Activated CD8-positive, alpha-beta T cell treated with anti-CD3 and anti-CD28 coated beads for 36 hours (primary cell): ENCODE results near the gene INSIG1. TPM values are rescaled to one million over a fixed set of nuclear protein-coding genes. Genes with fewer than 3 reads are reported as not detected.

Experiments
- ATAC-seq: fragments of 200-7000 bp; cut with Tn5 transposase; one replicate; pipeline ENCODE4 v1.10.0; 2021; ENCODE audit warnings: mild to moderate bottlenecking, moderate library complexity
- CTCF ChIA-PET: fragments of 350-600 bp; sonication (Branson Sonifier 250); formaldehyde crosslinking; loops from one replicate; lab custom pipeline; 2021; ENCODE audit warnings: antibody characterized with exemption; lab: Charles Lee
- POLR2A ChIA-PET: fragments of 350-600 bp; sonication (Branson Sonifier 250); formaldehyde crosslinking; loops from one replicate; lab custom pipeline; 2021; ENCODE audit warnings: antibody characterized with exemption; lab: Charles Lee
- DNase-seq: peaks from one replicate; pipeline ENCODE4 v3.0.0-alpha.2; 2020
- H3K27ac Mint-ChIP-seq: one replicate; pipeline ENCODE4 v1.8.0; 2021; ENCODE audit warnings: mild to moderate bottlenecking, mixed read lengths
- H3K27me3 Mint-ChIP-seq: one replicate; pipeline ENCODE4 v1.8.0; 2021; ENCODE audit warnings: mixed read lengths
- H3K36me3 Mint-ChIP-seq: one replicate; pipeline ENCODE4 v1.8.0; 2021; ENCODE audit warnings: low read depth, mixed read lengths
- H3K4me1 Mint-ChIP-seq: one replicate; pipeline ENCODE4 v1.8.0; 2021; ENCODE audit warnings: low read depth, mixed read lengths
- H3K4me3 Mint-ChIP-seq: one replicate; pipeline ENCODE4 v1.8.0; 2021; ENCODE audit warnings: mild to moderate bottlenecking, moderate library complexity, mixed read lengths
- H3K9me3 Mint-ChIP-seq: one replicate; pipeline ENCODE4 v1.8.0; 2021; ENCODE audit warnings: mixed read lengths
- CTCF ChIP-seq: fragments of 200-600 bp; IDR thresholded peaks from one replicate; pipeline ENCODE4 v1.8.0; 2022; ENCODE audit warnings: antibody characterized with exemption, mild to moderate bottlenecking
- intact Hi-C: fragments of 100-400 bp; cut with micrococcal nuclease; formaldehyde crosslinking; loops from one replicate; pipeline ENCODE4 v1.10.0; 2022
- total RNA-seq, 2 experiments: library from RNA; stranded (reverse); gene quantifications; one replicate each; pipeline ENCODE4 v1.2.3, GENCODE V29; 2021

INSIG1 gene
- total RNA-seq, 2 experiments from 2014 or later, result 92.2 to 98.0 TPM

GRCh38 chr7:155331396-155331795, 33.7 kb downstream of the INSIG1 start:
- no peak for ATAC-seq
- H3K36me3 Mint-ChIP-seq, result no peaks in the 10 kb centered on the region
- H3K27ac Mint-ChIP-seq, result no peak overlapping the region

GRCh38 chr7:155333346-155334234, 35.9 kb downstream of the INSIG1 start:
- peaks cover 5% of the 10 kb centered on the region for H3K27me3 Mint-ChIP-seq
- ChIA-PET POLR2A (no interaction called here), CTCF (interaction anchor here (1.0 to 1.6 kb wide), 2 partner anchors 11 to 35 kb away, joined by 3 to 5 read pairs; no protein-coding TSS in a partner anchor)
- intact Hi-C loops, result no loop called here
- H3K9me3 Mint-ChIP-seq, result no peaks in the 10 kb centered on the region
- H3K4me3 Mint-ChIP-seq, result no peak overlapping the region
- no peak overlapping the region for H3K27ac Mint-ChIP-seq
- DNase-seq (no peak), ATAC-seq (no peak)
- peaks cover 5% of the 10 kb centered on the region for H3K4me1 Mint-ChIP-seq
- H3K36me3 Mint-ChIP-seq, result no peaks in the 10 kb centered on the region
- no peak for TF ChIP-seq CTCF

More at GRCh38 chr7:155331396-155331795, 33.7 kb downstream of the INSIG1 start:
- ChIA-PET POLR2A (no interaction called here), CTCF (no interaction called here)
- no peaks in the 10 kb centered on the region for H3K27me3 Mint-ChIP-seq
- no peaks in the 10 kb centered on the region for H3K9me3 Mint-ChIP-seq
- no peak overlapping the region for H3K4me3 Mint-ChIP-seq
- DNase-seq, result no peak
- intact Hi-C loops, result no loop called here
- H3K4me1 Mint-ChIP-seq, result no peaks in the 10 kb centered on the region
- no peak for TF ChIP-seq CTCF

GRCh38 chr7:155336812-155337602, 39.3 kb downstream of the INSIG1 start:
- ATAC-seq (no peak), DNase-seq (no peak)
- intact Hi-C loops, result loop anchor here (5.0 kb wide), 1 partner anchor 130 kb away; no protein-coding TSS in a partner anchor
- Mint-ChIP-seq H3K4me3 (no peak overlapping the region), H3K9me3 (no peaks in the 10 kb centered on the region), H3K4me1 (peaks cover 12% of the 10 kb centered on the region), H3K27me3 (peaks cover 16% of the 10 kb centered on the region), H3K27ac (no peak overlapping the region), H3K36me3 (no peaks in the 10 kb centered on the region)
- ChIA-PET CTCF (interaction anchor here (1.4 to 1.5 kb wide), 2 partner anchors 8 to 409 kb away, joined by 3 to 5 read pairs; no protein-coding TSS in a partner anchor), POLR2A (interaction anchor here (0.8 kb wide), 1 partner anchor 38 kb away, joined by 3 read pairs; no protein-coding TSS in a partner anchor)
- no peak for TF ChIP-seq CTCF

- H3K9me3 Mint-ChIP-seq, result no peaks in the 10 kb centered on the region
- DNase-seq (no peak), ATAC-seq (no peak)
- POLR2A ChIA-PET, result no interaction called here
- intact Hi-C loops, result loop anchor here (5.0 kb wide), 1 partner anchor 131 kb away; no protein-coding TSS in a partner anchor
- H3K27me3 Mint-ChIP-seq, result peaks cover 22% of the 10 kb centered on the region
- CTCF ChIA-PET, result no interaction called here
- H3K4me3 Mint-ChIP-seq, result no peak overlapping the region
- peaks cover 12% of the 10 kb centered on the region for H3K4me1 Mint-ChIP-seq
- H3K36me3 Mint-ChIP-seq, result no peaks in the 10 kb centered on the region
- no peak overlapping the region for H3K27ac Mint-ChIP-seq
- no peak for TF ChIP-seq CTCF
Measured at GRCh38 chr7:155337946-155338631, 40.4 kb downstream of the INSIG1 start.
